AG09319 (cell line): ENCODE data around the gene NLRC3.

ENCODE experiments used
- DNase-seq: peaks from one replicate; pipeline ENCODE4 v3.0.0-alpha.2; 2010; ENCODE audit warnings: low read depth; ENCODE audit errors: extremely low read depth
- TF ChIP-seq, protein P1 (sequence below): IDR thresholded peaks from 2 replicates; pipeline ENCODE4 v1.5.1; 2011; ENCODE audit warnings: low read depth, mild to moderate bottlenecking, inconsistent platforms, low read length, moderate library complexity

Gene NLRC3

DNA sequence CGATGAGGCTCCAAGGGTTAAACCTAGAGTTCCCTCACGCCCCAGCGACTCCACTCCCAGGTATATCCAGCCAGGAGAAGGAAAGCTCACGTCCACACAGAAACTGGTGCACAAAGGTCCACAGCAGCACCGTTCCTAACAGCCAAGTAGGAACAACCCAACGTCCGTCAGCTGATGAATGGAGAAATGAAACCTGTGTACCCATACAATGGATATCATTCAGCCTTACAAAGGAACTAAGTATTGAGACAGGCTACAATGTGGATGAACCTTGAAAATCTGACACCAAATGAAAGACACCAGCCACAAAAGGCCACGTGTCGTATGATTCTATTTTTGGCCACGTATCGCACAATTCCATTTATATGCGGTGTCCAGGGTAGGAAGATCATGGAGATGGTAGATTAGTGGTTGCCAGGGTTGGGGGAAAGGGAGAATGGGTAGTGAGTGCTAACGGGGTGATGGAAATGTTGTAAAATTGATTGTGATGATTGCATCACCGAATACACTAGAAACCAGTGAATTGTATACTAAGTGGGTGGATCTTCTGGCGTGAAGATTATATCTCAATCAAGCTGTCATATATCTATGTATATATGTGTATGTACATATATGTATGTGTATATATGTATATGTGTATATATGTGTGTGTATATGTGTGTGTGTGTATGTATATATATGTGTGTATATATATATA lies 30.1 kb downstream of the NLRC3 start:
- DNase-seq = no peak
- TF ChIP-seq, protein P1, sequence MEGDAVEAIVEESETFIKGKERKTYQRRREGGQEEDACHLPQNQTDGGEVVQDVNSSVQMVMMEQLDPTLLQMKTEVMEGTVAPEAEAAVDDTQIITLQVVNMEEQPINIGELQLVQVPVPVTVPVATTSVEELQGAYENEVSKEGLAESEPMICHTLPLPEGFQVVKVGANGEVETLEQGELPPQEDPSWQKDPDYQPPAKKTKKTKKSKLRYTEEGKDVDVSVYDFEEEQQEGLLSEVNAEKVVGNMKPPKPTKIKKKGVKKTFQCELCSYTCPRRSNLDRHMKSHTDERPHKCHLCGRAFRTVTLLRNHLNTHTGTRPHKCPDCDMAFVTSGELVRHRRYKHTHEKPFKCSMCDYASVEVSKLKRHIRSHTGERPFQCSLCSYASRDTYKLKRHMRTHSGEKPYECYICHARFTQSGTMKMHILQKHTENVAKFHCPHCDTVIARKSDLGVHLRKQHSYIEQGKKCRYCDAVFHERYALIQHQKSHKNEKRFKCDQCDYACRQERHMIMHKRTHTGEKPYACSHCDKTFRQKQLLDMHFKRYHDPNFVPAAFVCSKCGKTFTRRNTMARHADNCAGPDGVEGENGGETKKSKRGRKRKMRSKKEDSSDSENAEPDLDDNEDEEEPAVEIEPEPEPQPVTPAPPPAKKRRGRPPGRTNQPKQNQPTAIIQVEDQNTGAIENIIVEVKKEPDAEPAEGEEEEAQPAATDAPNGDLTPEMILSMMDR = no peak

DNA sequence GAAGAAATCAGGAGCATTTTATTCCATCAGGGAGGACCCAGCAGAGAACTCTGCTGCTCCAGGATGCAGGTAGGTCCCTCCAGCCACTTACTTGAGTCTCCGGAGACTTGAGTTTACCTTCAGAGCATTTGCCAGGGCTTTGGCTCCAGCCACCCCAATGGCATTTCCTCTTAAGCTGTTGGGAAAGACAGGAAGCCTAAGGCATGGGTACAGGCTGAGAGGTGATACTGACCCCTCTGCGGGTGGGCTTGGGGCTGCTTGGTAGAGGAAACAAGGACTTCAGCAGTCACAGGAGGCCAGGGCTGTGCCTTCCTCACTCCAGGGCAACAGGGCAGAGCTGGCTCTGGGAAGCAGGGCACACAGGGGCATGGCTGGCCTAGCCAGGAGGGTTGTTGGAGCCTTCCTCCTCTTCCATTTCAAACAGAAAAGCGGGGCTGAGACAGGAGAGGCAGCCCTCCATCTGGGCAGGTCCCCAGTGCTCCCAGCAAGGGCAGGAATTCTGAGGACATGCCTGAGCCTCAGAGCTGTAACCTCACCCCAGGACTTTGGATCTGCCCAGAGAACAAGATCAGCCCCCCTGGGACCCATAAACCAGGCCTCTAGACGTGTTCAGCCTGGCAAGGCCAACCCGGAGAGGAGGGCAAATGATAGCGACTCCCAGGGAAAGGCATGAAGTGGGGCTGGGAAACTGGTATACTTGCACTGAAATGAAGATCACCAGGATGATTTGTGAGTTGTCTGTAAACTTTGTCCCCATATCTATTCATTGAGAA lies 34.4 kb downstream of the NLRC3 start:
- DNase-seq = no peak
- TF ChIP-seq, protein P1 = no peak

DNA sequence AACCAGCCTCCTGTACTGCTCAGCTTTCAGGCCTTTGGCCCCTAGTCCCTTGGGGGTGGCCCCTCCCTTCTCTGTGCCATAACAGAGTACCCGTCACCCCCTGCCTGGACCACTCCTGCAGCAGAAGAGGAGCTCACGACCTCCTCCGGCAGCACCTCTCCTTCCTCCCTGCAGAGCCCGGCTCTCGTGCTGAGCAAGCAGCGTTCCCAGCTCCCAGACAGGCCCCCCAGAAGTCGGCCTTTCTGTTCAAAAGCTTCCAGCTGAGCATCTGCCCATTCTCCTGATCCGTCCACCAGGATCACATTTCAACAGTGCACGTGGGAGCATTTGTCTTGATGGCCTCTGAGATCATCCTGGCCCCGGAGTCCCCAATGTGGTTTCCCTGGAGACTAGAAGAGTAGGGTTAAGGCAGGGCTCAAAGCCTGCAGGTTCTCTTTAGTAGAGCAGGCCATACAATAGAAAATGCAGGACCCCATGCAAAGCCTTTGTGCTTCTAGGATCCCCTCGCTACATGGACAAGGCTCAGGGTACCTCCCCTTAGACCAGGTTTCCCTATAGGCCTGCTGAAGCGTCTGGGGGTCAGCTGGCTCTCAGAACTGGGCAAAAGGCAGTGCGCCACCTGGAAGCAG lies 35.6 kb downstream of the NLRC3 start:
- DNase-seq = no peak
- TF ChIP-seq, protein P1 = no peak

- TF ChIP-seq, protein P1 = no peak
These were observed 39.0 kb downstream of the NLRC3 start for GRCh38 chr16:3538222-3538621.

GRCh38 chr16:3536851-3537250 lies 40.4 kb downstream of the NLRC3 start:
- no peak for DNase-seq
- TF ChIP-seq, protein P1 = no peak

More at GRCh38 chr16:3538222-3538621, 39.0 kb downstream of the NLRC3 start:
- no peak for DNase-seq

DNA sequence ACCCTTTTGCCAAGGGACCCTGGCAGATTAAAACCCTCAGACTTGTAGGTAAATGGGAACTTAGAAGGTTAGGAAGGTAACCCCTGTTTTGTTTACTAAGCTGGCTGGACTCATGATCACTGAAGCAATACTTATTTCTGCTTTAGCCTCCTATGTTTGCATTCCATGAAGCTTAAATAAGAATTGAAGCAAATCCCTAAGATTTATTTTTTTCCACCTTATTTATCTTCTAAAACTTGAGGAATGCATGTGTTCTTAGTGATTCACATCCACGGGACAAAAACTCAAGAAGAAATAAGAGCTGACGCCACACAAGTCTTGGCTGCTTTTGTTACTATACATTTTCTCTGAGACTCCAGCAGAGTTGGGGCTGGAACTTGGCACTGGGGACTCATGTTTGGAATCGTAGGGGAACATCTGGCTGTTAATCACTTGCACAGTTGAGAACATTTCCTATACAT lies 40.9 kb downstream of the NLRC3 start:
- DNase-seq = peak; percentile 7

More for the DNA sequence above, 40.9 kb downstream of the NLRC3 start:
- TF ChIP-seq, protein P1 = no peak
